GM12878 (cell line): ENCODE measurements around the gene MVB12B. TPM values are rescaled to one million over a fixed set of nuclear protein-coding genes. Genes with fewer than 3 reads are reported as not detected.

Source experiments
- ATAC-seq: fragments of 200-7000 bp; cut with Tn5 transposase; 3 replicates; pipeline ENCODE4 v1.9.1; 2020; ENCODE audit warnings: mild to moderate bottlenecking, moderate library complexity
- BruUV-seq: library from RNA; stranded (reverse); fragments of 400-500 nt; replicated peaks from 2 replicates; lab custom pipeline; 2021; lab: Mats Ljungman, UMichigan
- CTCF ChIA-PET: fragments of 300-600 bp; sonication (Branson Sonifier 250); formaldehyde crosslinking; extraction: SDS; loops from one replicate; lab custom pipeline; 2021; ENCODE audit warnings: inconsistent platforms; lab: Yijun Ruan, JAX
- POLR2A ChIA-PET: fragments of 350-600 bp; formaldehyde crosslinking; extraction: SDS; loops from one replicate; lab custom pipeline; 2021; ENCODE audit warnings: inconsistent platforms; lab: Charles Lee
- RAD21 ChIA-PET: fragments of 300-600 bp; sonication (Branson Sonifier 250); formaldehyde crosslinking; loops from one replicate; lab custom pipeline; 2023; ENCODE audit warnings: antibody characterized with exemption; ENCODE audit not compliant: unreplicated experiment; lab: Charles Lee
- SMC1A ChIA-PET: fragments of 300-600 bp; sonication (Branson Sonifier 250); formaldehyde crosslinking; loops from one replicate; lab custom pipeline; 2023; ENCODE audit not compliant: unreplicated experiment, uncharacterized antibody; lab: Charles Lee
- DNase-seq: peaks from one replicate; pipeline ENCODE4 v3.0.0-alpha.2; 2011; ENCODE audit warnings: low read depth, low spot score
- FAIRE-seq: peaks from 3 replicates; lab custom pipeline; 2011; peaks lifted over from hg19 to GRCh38; lab: Jason Lieb, UNC
- H2AFZ ChIP-seq: 2 replicates; pipeline ENCODE4 v1.6.0; 2011; ENCODE audit warnings: low read depth, low read length, control low read depth; ENCODE audit not compliant: control insufficient read depth
- H3K27ac ChIP-seq: 2 replicates; pipeline ENCODE4 v1.5.1; 2011; ENCODE audit warnings: control low read depth; ENCODE audit not compliant: control insufficient read depth, insufficient read depth
- H3K27me3 ChIP-seq, 2 experiments: replicated peaks in 1 of 2; 2 replicates each; pipeline versions ENCODE4 v1.6.0 to v1.6.1; 2011; ENCODE audit warnings: low read length in 1 of 2; ENCODE audit not compliant: control insufficient read depth in 2 of 2, insufficient read depth in 2 of 2
- H3K36me3 ChIP-seq, 2 experiments: 2 replicates each; pipeline ENCODE4 v1.5.1; 2011; ENCODE audit warnings: low read length in 1 of 2; ENCODE audit not compliant: control insufficient read depth in 2 of 2, insufficient read depth in 2 of 2
- H3K4me1 ChIP-seq: 2 replicates; pipeline ENCODE4 v1.6.1; 2011; ENCODE audit warnings: mild to moderate bottlenecking, low read length, moderate library complexity, mixed read lengths; ENCODE audit not compliant: control insufficient read depth, insufficient read depth
- H3K4me2 ChIP-seq: 2 replicates; pipeline ENCODE4 v1.6.0; 2011; ENCODE audit warnings: control low read depth; ENCODE audit not compliant: control insufficient read depth, insufficient read depth
- H3K4me3 ChIP-seq: fragments of 200-600 bp; sonication (generic); 2 replicates; pipeline ENCODE4 v1.5.1; 2016
- H3K79me2 ChIP-seq: 2 replicates; pipeline ENCODE4 v1.6.0; 2011; ENCODE audit warnings: low read length; ENCODE audit not compliant: control insufficient read depth, insufficient read depth
- H3K9ac ChIP-seq: 2 replicates; pipeline ENCODE4 v1.8.0; 2011; ENCODE audit warnings: low read length, control low read depth, mixed read lengths; ENCODE audit not compliant: control insufficient read depth, insufficient read depth
- H3K9me3 ChIP-seq: replicated peaks from 3 replicates; pipeline ENCODE4 v1.5.1; 2011; ENCODE audit warnings: mild to moderate bottlenecking, low read length; ENCODE audit not compliant: control insufficient read depth, insufficient read depth
- H4K20me1 ChIP-seq: 2 replicates; pipeline ENCODE4 v1.6.0; 2011; ENCODE audit not compliant: control insufficient read depth, insufficient read depth
- ELK1 ChIP-seq: IDR thresholded peaks from 2 replicates; pipeline ENCODE4 v1.6.1; 2012; ENCODE audit warnings: low read depth, low read length, improper control_type of control experiment
- HDAC2 ChIP-seq: fragments of 200-600 bp; sonication (generic); IDR thresholded peaks from 2 replicates; pipeline ENCODE4 v1.6.1; 2017
- HDAC6 ChIP-seq: fragments of 200-600 bp; sonication (generic); IDR thresholded peaks from one replicate; pipeline ENCODE4 v1.8.0; 2017; ENCODE audit warnings: antibody characterized with exemption; ENCODE audit not compliant: unreplicated experiment
- HSF1 ChIP-seq: fragments of 150-350 bp; IDR thresholded peaks from 2 replicates; pipeline ENCODE4 v1.6.1; 2014; ENCODE audit warnings: mild to moderate bottlenecking, low read depth, low read length
- IRF4 ChIP-seq: IDR thresholded peaks from 2 replicates; pipeline ENCODE4 v1.6.1; 2011; ENCODE audit warnings: low read depth, low read length
- KDM1A ChIP-seq: fragments of 200-600 bp; sonication (generic); IDR thresholded peaks from 2 replicates; pipeline ENCODE4 v1.6.1; 2016; ENCODE audit warnings: borderline replicate concordance
- POU2F2 ChIP-seq: IDR thresholded peaks from 3 replicates; pipeline ENCODE4 v1.6.1; 2011; ENCODE audit warnings: low read depth, mild to moderate bottlenecking, low read length, borderline replicate concordance
- RAD51 ChIP-seq: fragments of 450-650 bp; IDR thresholded peaks from 2 replicates; pipeline ENCODE4 v1.6.1; 2016; ENCODE audit warnings: moderate library complexity, mild to moderate bottlenecking, inconsistent platforms
- RELA ChIP-seq: fragments of 450-650 bp; IDR thresholded peaks from 2 replicates; pipeline ENCODE4 v1.8.0; 2014; ENCODE audit warnings: borderline replicate concordance; ENCODE audit not compliant: partially characterized antibody
- SIN3A ChIP-seq: IDR thresholded peaks from 2 replicates; pipeline ENCODE4 v1.6.1; 2012; ENCODE audit warnings: low read depth, low read length, improper control_type of control experiment
- SIX5 ChIP-seq: IDR thresholded peaks from 2 replicates; pipeline ENCODE4 v1.6.1; 2011; ENCODE audit warnings: mild to moderate bottlenecking, low read depth, low read length, moderate library complexity; ENCODE audit not compliant: severe bottlenecking
- SP1 ChIP-seq: IDR thresholded peaks from one replicate; pipeline ENCODE4 v1.6.1; 2011; ENCODE audit warnings: low read depth, low read length
- USF2 ChIP-seq: IDR thresholded peaks from 2 replicates; pipeline ENCODE4 v1.6.1; 2011; ENCODE audit warnings: low read depth, low read length, improper control_type of control experiment, borderline replicate concordance
- WRNIP1 ChIP-seq: IDR thresholded peaks from 2 replicates; pipeline ENCODE4 v1.6.1; 2011; ENCODE audit warnings: low read depth, low read length, improper control_type of control experiment, borderline replicate concordance
- YY1 ChIP-seq: IDR thresholded peaks from 2 replicates; pipeline ENCODE4 v1.6.1; 2011; ENCODE audit warnings: low read depth, mild to moderate bottlenecking, low read length
- ZNF24 ChIP-seq: fragments of 450-650 bp; IDR thresholded peaks from 2 replicates; pipeline ENCODE4 v1.6.1; 2017; ENCODE audit warnings: antibody characterized with exemption, mild to moderate bottlenecking
- WGBS: methylation state at CpG from one replicate; pipeline ENCODE4 v1.1.6; 2016; ENCODE audit warnings: low lambda C conversion rate; ENCODE audit not compliant: insufficient replicate concordance, insufficient coverage; ENCODE audit errors: missing lambda C conversion rate; 5-methylcytosine and 5-hydroxymethylcytosine counted together
- in situ Hi-C: fragments of 300-500 bp; cut with MboI; formaldehyde crosslinking; loops from 9 replicates; pipeline ENCODE4 v1.14.3; 2018; ENCODE audit warnings: mixed read lengths
- intact Hi-C: fragments of 100-400 bp; cut with micrococcal nuclease; formaldehyde crosslinking; loops from one replicate; pipeline ENCODE4 v1.14.2; 2022; ENCODE audit not compliant: unreplicated experiment
- polyA plus RNA-seq, 11 experiments: library from polyadenylated mRNA; depleted of rRNA in 4 of 11; unstranded in 6 of 11; stranded (reverse) in 5 of 11; fragments of >200 nt; fragmentation: Nextera tagmentation in 4 of 11; fragmentation: Illumina TruSeq in 1 of 11; extraction: Ambion mirVana in 4 of 11; extraction: Trizol in 1 of 11; gene quantifications; 1 replicate in 1 of 11; 2 replicates in 10 of 11; pipeline versions ENCODE4 v1.2.1 to v1.2.3, GENCODE V29; 2011 to 2016; ENCODE audit warnings: inconsistent platforms in 2 of 11, missing spikeins in 2 of 11, low read depth in 1 of 11
- total RNA-seq, 4 experiments: library from RNA; depleted of rRNA in 3 of 4; stranded (reverse); fragments of >200 nt in 3 of 4; fragmentation: Illumina TruSeq in 1 of 4; extraction: Trizol in 1 of 4; gene quantifications; 2 replicates each; pipeline versions ENCODE4 v1.2.1 to v1.2.3, GENCODE V29; 2013 to 2021

Gene MVB12B
- total and polyA plus RNA-seq, 10 of the 15 experiments (the other 5 are each of a cell fraction or from before 2014, with no cell fraction given) = 0.08 TPM; not detected in 9

GRCh38 chr9:126523611-126524111, 197.0 kb downstream of the MVB12B start:
- H3K4me3 ChIP-seq = no peak overlapping the region
- intact Hi-C loops = no loop called here
- FAIRE-seq = no peak

More at GRCh38 chr9:126523611-126524111, 197.0 kb downstream of the MVB12B start:
- ChIA-PET RAD21 (no interaction called here), CTCF (interaction anchor here (3.0 kb wide), 1 partner anchor 34 kb away, joined by 7 read pairs; no protein-coding TSS in a partner anchor), SMC1A (no interaction called here), POLR2A (no interaction called here)
- no peaks in the 10 kb centered on the region for H4K20me1 ChIP-seq
- no peaks in the 10 kb centered on the region for H3K4me1 ChIP-seq
- BruUV-seq = no TSS peak
- H3K79me2 ChIP-seq = no peaks in the 10 kb centered on the region
- H3K9me3 ChIP-seq = no peaks in the 10 kb centered on the region
- peak; percentile 39; the same call in 1 of the 3 replicates for ATAC-seq
- no peak overlapping the region for H3K27ac ChIP-seq
- no peak overlapping the region; the same call in 1 of the 2 replicates for H3K4me2 ChIP-seq
- no peak overlapping the region for H3K9ac ChIP-seq
- H3K27me3 ChIP-seq = peaks cover 0 to 15% of the 10 kb centered on the region in 2 experiments; a peak in 3 of 4 replicates
- no peak for TF ChIP-seq RAD51
- TF ChIP-seq RELA = no peak
- no peak for TF ChIP-seq SIX5
- no peak for TF ChIP-seq HSF1
- no peak for TF ChIP-seq ELK1
- TF ChIP-seq HDAC6 = no peak
- TF ChIP-seq USF2 = no peak
- no peak for TF ChIP-seq WRNIP1
- TF ChIP-seq ZNF24 = no peak
- TF ChIP-seq SIN3A = no peak
- no peak for TF ChIP-seq IRF4
- TF ChIP-seq KDM1A = no peak
- no peak for TF ChIP-seq YY1
- TF ChIP-seq HDAC2 = no peak
- no peak for TF ChIP-seq POU2F2
- TF ChIP-seq SP1 = no peak
- no peaks in the 10 kb centered on the region for H3K36me3 ChIP-seq
- in situ Hi-C loops = no loop called here
- 7% methylated on average over 9 of the region's 9 CpGs for WGBS
- no peak overlapping the region for H2AFZ ChIP-seq
- DNase-seq = no peak
